Prostate gland (tissue), 2 donors: ENCODE data around the gene RUFY4.

Experiments used
- CTCF ChIP-seq, 4 experiments: fragments of 200-600 bp in 2 of 4; fragments of 450-650 bp in 2 of 4; sonication (generic) in 2 of 4; IDR thresholded peaks; 1 replicate in 3 of 4; 2 replicates in 1 of 4; pipeline ENCODE4 v1.5.1; 2016 to 2019; ENCODE audit warnings: antibody characterized with exemption in 4 of 4, mild to moderate bottlenecking in 2 of 4, moderate library complexity in 2 of 4
- POLR2A ChIP-seq: fragments of 450-650 bp; IDR thresholded peaks from one replicate; pipeline ENCODE4 v1.6.1; 2016; ENCODE audit warnings: antibody characterized with exemption, mild to moderate bottlenecking

- TF ChIP-seq CTCF (IDR thresholded peaks at IDR 0.05) (no peak), POLR2A (no peak)
These were observed 46.8 kb upstream of the RUFY4 start for GRCh38 chr2:218022131-218022850.
